Activated CD4-positive, alpha-beta T cell treated with anti-CD3 and anti-CD28 coated beads, Interleukin-2, amount 10 ng/mL, durations not matched to agents 24 days and 14 days (primary cell): ENCODE data around the gene TRAF5. TPM values are rescaled to one million over a fixed set of nuclear protein-coding genes. Genes with fewer than 3 reads are reported as not detected.
A peak's percentile ranks its signal among the peaks of the same experiment; 100 is the strongest.

Experiments used
- DNase-seq: peaks from one replicate; pipeline ENCODE4 v3.0.0; 2022
- H3K27ac Mint-ChIP-seq: one replicate; pipeline ENCODE4 v1.8.0; 2022; ENCODE audit warnings: mild to moderate bottlenecking, mixed read lengths
- H3K27me3 Mint-ChIP-seq: one replicate; pipeline ENCODE4 v1.8.0; 2022; ENCODE audit warnings: mixed read lengths
- H3K36me3 Mint-ChIP-seq: one replicate; pipeline ENCODE4 v1.8.0; 2022; ENCODE audit warnings: low read depth, mild to moderate bottlenecking, mixed read lengths
- H3K4me1 Mint-ChIP-seq: one replicate; pipeline ENCODE4 v1.8.0; 2021; ENCODE audit warnings: mixed read lengths
- H3K4me3 Mint-ChIP-seq: one replicate; pipeline ENCODE4 v1.8.0; 2022; ENCODE audit warnings: mild to moderate bottlenecking, moderate library complexity, mixed read lengths
- H3K9me3 Mint-ChIP-seq: one replicate; pipeline ENCODE4 v1.8.0; 2021; ENCODE audit warnings: mixed read lengths
- intact Hi-C: fragments of 100-400 bp; cut with micrococcal nuclease; formaldehyde crosslinking; loops from one replicate; pipeline ENCODE4 v1.15.1; 2023
- total RNA-seq: library from RNA; stranded (reverse); gene quantifications from 2 replicates; pipeline ENCODE4 v1.2.3, GENCODE V29; 2022

The TRAF5 gene
- total RNA-seq, 1 donor from 2014 or later: 56.6 TPM

DNA sequence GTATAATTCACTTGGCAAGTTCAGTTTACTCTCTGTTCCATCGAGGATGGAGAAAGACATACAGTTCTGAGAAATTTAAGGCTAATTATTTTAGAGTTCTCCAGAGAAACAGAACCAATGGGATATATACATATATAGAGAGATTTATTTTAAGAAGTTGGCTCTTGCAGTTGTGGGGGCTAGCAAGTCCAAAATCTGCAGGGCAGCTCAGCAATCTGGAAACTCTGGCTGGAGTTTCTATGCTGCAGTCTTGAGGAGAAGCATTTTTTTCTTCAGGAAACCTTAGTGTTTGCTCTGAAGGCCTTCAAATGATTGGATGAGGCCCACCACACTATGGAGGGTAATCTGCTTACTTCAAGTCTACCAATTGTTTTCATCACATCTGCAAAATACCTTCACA is 34.6 kb downstream of the TRAF5 start:
- H3K27me3 Mint-ChIP-seq: no peaks in the 10 kb centered on the region
- no peak overlapping the region for H3K27ac Mint-ChIP-seq
- H3K36me3 Mint-ChIP-seq: peaks cover 66% of the 10 kb centered on the region
- no peak for DNase-seq
- intact Hi-C loops: no loop called here
- peaks cover 23% of the 10 kb centered on the region for H3K4me1 Mint-ChIP-seq
- no peak overlapping the region for H3K4me3 Mint-ChIP-seq
- no peaks in the 10 kb centered on the region for H3K9me3 Mint-ChIP-seq

DNA sequence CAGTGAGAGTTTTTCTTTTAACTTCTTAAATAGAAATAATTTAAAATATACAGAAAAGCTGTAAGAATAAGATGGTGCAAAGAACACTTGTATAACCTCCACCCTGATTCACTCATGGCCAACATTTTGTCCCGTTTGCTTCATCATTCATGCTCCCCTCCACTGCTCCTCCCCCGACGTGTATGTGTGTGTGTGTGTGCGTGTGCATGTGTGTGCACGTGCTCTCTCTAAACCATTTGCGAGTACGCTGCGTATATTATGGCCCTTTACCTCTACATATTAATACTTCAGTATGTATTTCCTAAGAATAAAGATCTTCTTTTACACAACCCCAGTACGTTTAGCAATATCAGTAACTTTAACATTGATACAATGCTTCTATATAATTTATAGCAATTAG is 43.0 kb downstream of the TRAF5 start:
- Mint-ChIP-seq H3K36me3 (peaks cover 70% of the 10 kb centered on the region), H3K4me3 (no peak overlapping the region), H3K9me3 (no peaks in the 10 kb centered on the region), H3K27me3 (no peaks in the 10 kb centered on the region), H3K4me1 (peaks cover 10% of the 10 kb centered on the region), H3K27ac (no peak overlapping the region)
- intact Hi-C loops: no loop called here
- DNase-seq: no peak

DNA sequence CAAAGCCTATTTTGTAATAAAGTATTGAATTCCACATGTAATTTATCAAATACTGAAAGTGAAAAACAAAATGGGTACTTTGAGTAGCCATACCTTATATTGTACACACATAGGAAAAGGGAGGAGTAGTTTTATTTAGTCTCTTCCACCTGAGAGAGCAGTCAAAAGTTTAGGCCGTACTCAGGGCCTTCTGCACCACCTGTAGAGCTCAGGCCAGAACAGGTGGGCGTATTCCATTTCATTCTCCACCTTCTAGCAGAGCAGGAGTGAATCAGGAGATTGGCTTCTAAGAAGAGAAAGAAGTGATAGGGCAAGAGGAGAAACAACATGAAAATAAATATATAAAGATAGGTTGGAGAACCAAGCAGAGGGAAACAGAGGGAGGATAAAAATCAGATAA is 44.0 kb downstream of the TRAF5 start:
- Mint-ChIP-seq H3K27ac (no peak overlapping the region), H3K4me3 (no peak overlapping the region), H3K27me3 (no peaks in the 10 kb centered on the region), H3K4me1 (peaks cover 10% of the 10 kb centered on the region), H3K36me3 (peaks cover 69% of the 10 kb centered on the region), H3K9me3 (no peaks in the 10 kb centered on the region)
- intact Hi-C loops: no loop called here
- no peak for DNase-seq

DNA sequence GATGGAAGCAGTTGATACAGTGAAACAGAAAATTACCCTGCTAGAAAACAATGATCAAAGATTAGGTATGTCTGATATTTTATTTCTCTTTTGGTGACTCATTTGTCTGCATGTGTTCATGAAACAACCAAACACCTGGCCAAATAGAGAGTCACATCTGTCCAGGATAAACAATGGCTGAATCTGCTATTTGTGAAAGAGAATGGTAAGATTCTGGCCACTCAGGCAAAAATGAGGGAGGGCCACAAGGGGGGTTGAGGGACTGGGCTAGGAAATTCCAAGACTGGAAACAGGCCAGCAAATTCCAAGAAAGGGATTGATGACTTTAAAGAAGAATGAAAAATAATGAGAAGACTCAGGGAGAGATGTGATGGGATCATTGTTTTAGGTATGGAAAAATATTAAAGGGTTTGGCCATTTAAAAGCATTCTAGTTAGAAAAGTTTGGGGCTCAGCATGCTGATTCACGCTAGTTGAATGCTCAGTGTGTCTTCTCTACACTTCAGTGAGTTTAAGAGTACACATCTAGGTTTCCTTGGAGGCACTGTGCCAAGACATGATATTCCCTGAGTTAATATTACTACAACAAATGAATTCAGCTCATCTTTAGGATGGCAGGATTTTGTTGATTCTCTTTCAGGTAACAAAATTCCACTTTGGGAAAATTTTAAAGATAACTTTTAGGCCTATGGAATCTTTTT is 44.9 kb downstream of the TRAF5 start:
- DNase-seq: no peak
- intact Hi-C loops: no loop called here
- Mint-ChIP-seq H3K9me3 (no peaks in the 10 kb centered on the region), H3K27ac (no peak overlapping the region), H3K4me3 (no peak overlapping the region), H3K4me1 (peaks cover 16% of the 10 kb centered on the region), H3K27me3 (no peaks in the 10 kb centered on the region), H3K36me3 (peaks cover 68% of the 10 kb centered on the region)

DNA sequence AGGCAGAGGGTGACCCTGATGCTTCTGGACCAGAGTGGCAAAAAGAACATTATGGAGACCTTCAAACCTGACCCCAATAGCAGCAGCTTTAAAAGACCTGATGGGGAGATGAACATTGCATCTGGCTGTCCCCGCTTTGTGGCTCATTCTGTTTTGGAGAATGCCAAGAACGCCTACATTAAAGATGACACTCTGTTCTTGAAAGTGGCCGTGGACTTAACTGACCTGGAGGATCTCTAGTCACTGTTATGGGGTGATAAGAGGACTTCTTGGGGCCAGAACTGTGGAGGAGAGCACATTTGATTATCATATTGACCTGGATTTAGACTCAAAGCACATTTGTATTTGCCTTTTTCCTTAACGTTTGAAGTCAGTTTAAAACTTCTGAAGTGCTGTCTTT is 45.8 kb downstream of the TRAF5 start:
- intact Hi-C loops: no loop called here
- H3K4me1 Mint-ChIP-seq: peaks cover 25% of the 10 kb centered on the region
- no peak overlapping the region for H3K27ac Mint-ChIP-seq
- H3K9me3 Mint-ChIP-seq: no peaks in the 10 kb centered on the region
- H3K4me3 Mint-ChIP-seq: no peak overlapping the region
- H3K36me3 Mint-ChIP-seq: peaks cover 68% of the 10 kb centered on the region
- DNase-seq: no peak
- H3K27me3 Mint-ChIP-seq: no peaks in the 10 kb centered on the region

DNA sequence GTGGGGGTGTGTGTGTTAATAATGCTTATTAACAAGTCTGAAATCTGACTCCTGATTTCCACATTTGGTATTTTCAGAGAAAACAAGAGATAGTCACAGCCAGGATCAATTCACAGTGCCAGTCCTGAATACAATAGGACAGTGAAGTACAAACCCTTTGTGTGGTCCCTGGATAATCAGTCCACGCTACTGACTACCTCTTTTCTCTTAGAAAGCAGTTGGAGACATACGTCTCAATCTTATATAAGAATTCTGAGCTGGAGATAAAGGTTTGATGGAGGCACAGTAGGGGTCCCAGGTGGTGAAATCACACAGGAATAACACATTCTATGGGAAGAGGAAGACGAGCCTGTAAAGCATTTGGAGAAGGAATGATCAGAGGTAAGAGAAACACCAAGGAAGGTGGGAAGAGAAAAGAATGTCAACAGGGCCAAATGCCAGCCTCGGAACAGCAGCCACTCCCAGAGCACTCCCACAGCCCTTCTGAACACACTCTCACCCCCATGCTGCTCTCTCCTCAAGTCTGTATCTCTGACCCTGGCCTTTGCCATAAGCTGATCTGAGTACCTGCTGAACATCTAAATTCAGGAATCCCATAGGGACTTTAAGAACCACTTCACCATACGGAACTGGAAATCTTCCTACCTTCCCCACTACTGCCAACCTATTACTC is 48.6 kb downstream of the TRAF5 start:
- intact Hi-C loops: no loop called here
- H3K27ac Mint-ChIP-seq: peak overlapping the region; percentile 12

DNA sequence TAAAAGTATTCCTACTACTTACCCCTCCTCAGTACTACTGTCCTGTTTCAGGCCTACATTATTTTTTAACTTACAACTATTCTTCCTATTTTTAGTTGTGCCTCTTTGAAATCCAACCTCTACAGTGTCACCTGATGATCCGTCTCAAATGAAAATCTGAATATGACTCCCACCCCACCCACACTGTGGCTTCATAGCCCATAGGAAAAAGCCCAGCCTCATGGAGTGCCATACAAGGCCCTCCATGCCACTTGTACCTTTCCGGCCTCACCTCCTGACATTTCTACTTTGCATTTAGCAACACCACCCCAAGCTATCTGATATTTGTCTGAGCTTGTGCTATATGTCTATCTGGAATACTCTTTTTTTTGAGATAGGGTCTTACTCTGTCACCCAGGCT is 49.3 kb downstream of the TRAF5 start:
- Mint-ChIP-seq H3K36me3 (peaks cover 55% of the 10 kb centered on the region), H3K27me3 (no peaks in the 10 kb centered on the region), H3K9me3 (no peaks in the 10 kb centered on the region), H3K4me3 (no peak overlapping the region), H3K27ac (no peak overlapping the region), H3K4me1 (peaks cover 32% of the 10 kb centered on the region)
- no peak for DNase-seq
- intact Hi-C loops: no loop called here

More for the DNA sequence above, 48.6 kb downstream of the TRAF5 start:
- H3K9me3 Mint-ChIP-seq: no peaks in the 10 kb centered on the region
- H3K36me3 Mint-ChIP-seq: peaks cover 56% of the 10 kb centered on the region
- H3K4me3 Mint-ChIP-seq: no peak overlapping the region
- H3K27me3 Mint-ChIP-seq: no peaks in the 10 kb centered on the region
- peaks cover 29% of the 10 kb centered on the region for H3K4me1 Mint-ChIP-seq
- no peak for DNase-seq

DNA sequence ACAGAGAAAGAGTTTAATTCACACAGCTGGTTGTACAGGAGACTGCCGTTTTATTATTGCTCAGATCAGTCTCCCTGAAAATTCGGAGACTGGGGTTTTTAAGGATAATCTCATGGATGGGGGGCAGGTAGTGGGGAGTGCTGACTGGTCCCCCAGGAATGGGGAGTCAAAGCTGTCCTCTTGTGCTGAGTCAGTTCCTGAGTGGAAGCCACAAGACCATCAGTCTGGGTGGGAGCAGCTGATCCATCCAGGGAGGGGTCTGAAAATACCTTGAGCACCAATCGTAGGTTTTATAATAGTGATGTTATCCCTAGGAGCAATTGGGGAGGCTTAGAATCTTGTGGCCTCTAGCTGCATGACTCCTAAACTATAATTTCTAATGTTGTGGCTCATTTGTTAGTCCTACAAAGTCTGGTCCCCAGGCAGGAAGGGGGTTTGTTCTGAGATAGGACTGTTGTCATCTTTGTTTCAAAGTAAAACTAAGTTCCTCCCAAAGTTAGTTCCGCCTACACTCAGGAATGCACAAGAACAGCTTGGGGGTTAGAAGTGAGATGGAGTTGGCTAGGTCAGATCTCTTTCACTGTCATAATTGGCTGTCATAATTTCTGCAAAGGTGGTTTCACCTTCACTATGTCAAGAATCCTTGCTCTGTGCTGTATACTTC is 50.3 kb downstream of the TRAF5 start:
- Mint-ChIP-seq H3K27ac (peak overlapping the region; percentile 2), H3K4me3 (no peak overlapping the region), H3K36me3 (peaks cover 53% of the 10 kb centered on the region)

DNA sequence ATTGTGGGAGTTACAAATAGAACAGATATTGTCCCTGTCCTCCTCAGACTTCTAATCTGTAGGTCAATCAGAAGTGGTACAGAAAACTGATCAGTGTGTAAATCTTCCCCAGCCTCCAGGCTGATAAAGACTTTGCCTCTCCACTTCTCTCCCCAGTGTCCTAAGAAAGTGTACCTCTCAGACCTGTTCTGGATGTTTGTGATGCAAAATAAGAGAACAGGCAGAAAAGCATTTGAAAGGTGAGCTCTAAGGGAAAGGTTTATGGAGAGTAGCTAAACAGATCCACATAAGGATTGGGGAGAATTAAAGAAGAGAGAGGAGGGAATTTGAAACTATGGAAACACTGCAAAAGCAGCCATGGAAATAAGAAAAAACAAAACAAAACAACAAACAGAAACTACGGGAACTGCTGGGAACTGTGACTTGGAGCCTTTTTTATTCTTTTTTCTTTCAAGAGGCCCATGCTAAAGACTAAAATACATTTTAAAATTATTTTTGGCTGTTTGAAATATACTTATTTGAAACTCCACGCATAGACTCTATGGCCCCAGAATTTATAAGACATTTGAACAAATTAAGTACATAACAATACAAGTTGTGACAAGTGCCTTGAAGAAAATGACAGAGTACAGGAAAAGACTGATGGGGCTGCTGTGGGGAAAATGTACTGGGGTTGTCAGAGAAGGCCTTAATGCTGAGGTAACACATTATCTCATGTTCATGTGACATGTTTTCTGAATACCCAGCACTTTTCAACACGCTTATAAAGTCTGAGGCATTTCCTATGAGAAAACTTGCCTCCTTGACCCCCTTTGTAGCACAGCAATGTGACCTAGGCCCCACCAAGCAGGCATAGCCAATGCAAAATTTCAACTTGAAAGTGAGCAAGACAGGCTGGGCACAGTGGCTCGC is 51.2 kb downstream of the TRAF5 start:
- DNase-seq: no peak
- intact Hi-C loops: no loop called here
- Mint-ChIP-seq H3K4me3 (no peak overlapping the region), H3K4me1 (peaks cover 43% of the 10 kb centered on the region), H3K36me3 (peaks cover 49% of the 10 kb centered on the region), H3K9me3 (peaks cover 4% of the 10 kb centered on the region), H3K27ac (peak overlapping the region; percentile 2), H3K27me3 (no peaks in the 10 kb centered on the region)

More for the DNA sequence above, 50.3 kb downstream of the TRAF5 start:
- peaks cover 2% of the 10 kb centered on the region for H3K9me3 Mint-ChIP-seq
- DNase-seq: no peak
- intact Hi-C loops: no loop called here
- H3K27me3 Mint-ChIP-seq: no peaks in the 10 kb centered on the region
- peaks cover 38% of the 10 kb centered on the region for H3K4me1 Mint-ChIP-seq

DNA sequence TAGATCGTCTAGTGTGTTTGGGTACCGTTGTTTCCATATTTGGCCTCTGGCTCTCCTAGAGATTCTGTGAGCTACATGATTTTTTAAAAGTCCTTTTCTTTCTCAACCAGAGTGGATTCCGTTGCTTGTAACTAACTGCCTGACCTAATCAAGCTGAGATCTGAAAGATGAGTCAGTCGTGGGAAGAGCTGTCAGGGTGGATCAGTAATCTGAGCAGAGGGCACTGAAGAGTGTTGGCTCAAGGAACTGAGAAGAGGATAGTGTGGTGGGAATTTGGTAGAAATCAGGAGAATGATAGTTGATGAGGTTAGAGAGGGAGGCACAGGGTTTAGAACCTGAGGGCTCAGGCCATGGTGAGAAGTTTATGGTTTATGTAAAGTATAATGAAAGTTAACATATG is 52.2 kb downstream of the TRAF5 start:
- H3K27ac Mint-ChIP-seq: peak overlapping the region; percentile 15
- peaks cover 4% of the 10 kb centered on the region for H3K9me3 Mint-ChIP-seq
- H3K4me3 Mint-ChIP-seq: no peak overlapping the region
- intact Hi-C loops: no loop called here
- H3K27me3 Mint-ChIP-seq: no peaks in the 10 kb centered on the region
- no peak for DNase-seq
- H3K4me1 Mint-ChIP-seq: peaks cover 52% of the 10 kb centered on the region
- peaks cover 46% of the 10 kb centered on the region for H3K36me3 Mint-ChIP-seq

DNA sequence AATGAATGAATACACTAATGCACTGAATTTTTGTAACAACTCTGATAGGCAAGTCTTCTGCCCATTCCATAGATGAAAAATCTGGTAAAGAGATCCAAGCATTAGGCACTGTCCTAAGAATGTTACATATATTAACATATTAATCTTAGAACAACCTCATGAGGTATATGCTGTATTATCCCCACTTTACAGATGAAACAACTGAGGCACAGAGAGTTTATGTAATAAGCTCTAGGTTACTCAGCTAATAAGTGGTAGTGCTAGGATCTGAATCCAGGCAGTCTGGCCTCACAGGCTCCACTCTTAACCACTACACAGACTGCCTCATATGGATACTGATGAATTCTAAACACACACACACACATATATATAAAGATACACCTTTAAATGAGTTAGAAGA is 52.8 kb downstream of the TRAF5 start:
- no peak overlapping the region for H3K4me3 Mint-ChIP-seq
- no peak for DNase-seq
- peaks cover 53% of the 10 kb centered on the region for H3K4me1 Mint-ChIP-seq
- intact Hi-C loops: no loop called here
- peaks cover 4% of the 10 kb centered on the region for H3K9me3 Mint-ChIP-seq
- H3K27ac Mint-ChIP-seq: peak overlapping the region; percentile 3
- no peaks in the 10 kb centered on the region for H3K27me3 Mint-ChIP-seq
- peaks cover 42% of the 10 kb centered on the region for H3K36me3 Mint-ChIP-seq

DNA sequence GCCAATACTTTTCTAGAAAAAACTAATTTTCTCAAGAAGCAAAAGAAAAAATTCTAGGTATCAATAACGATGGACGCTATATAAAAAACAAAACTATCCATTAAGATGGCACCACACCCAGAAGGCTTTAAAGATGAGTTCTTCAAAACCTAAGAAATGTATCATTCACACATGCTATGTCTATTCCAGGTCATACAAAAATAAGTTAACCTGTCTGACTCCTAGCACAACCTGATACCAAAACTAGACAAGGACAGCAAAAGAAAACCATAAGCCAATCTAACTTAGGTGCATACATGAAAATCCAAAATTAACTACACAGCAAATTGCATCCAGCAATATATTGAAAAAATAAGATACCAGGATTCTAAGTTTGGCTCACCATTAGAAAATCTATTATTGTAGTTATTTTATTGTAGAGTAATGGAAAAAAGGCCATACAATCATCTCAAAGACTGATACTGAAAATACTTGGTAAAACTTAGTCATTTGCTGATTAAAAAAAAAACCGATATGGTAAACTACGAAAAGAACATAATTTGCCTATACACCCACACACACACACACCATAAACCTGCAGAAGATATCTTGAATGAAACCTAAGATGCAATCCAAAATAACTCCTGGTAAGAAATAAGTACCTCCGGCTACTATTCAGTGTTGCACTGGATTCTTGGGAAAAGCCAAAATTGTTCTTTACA is 55.0 kb downstream of the TRAF5 start:
- intact Hi-C loops: loop anchor here (1.0 to 5.0 kb wide), 7 partner anchors 35 to 196 kb away; partner anchors contain the start of genes RCOR3 and SLC30A1
- peak overlapping the region; percentile 89 for H3K27ac Mint-ChIP-seq
- peak overlapping the region; percentile 80 for H3K4me3 Mint-ChIP-seq
- H3K27me3 Mint-ChIP-seq: peaks cover 2% of the 10 kb centered on the region
- peaks cover 49% of the 10 kb centered on the region for H3K4me1 Mint-ChIP-seq
- peaks cover 4% of the 10 kb centered on the region for H3K9me3 Mint-ChIP-seq
- no peak for DNase-seq
- H3K36me3 Mint-ChIP-seq: peaks cover 29% of the 10 kb centered on the region

DNA sequence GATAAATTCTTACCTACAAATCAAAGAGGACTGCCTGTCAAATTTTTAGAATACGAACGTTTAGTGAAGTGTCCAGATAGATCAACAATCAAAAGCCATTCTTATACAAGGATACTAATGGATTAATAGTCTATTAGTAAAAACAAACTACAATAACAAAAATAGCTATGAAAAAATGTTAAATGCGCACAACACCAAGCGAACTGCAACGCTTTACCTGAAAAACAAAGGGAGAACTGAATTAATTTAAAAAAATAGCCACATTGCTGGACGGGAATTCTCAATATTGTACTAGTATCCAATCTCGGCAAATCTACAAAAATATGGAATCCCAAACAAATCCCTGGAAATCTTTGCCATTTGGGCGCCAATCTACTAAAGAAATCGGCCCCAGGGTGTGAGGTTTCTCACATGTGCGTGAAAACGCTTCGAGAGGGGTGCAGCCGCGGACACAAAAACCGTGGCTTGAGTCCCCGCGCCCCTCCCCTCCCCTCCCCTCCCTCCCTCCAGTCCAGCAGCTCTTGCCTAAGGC is 55.6 kb downstream of the TRAF5 start:
- Mint-ChIP-seq H3K27ac (peak overlapping the region; percentile 93), H3K27me3 (peaks cover 6% of the 10 kb centered on the region), H3K4me1 (peaks cover 47% of the 10 kb centered on the region)

More for the DNA sequence above, 55.6 kb downstream of the TRAF5 start:
- peak overlapping the region; percentile 80 for H3K4me3 Mint-ChIP-seq
- H3K9me3 Mint-ChIP-seq: peaks cover 4% of the 10 kb centered on the region
- intact Hi-C loops: loop anchor here (1.0 to 5.0 kb wide), 6 partner anchors 35 to 195 kb away; partner anchors contain the start of genes RCOR3 and SLC30A1
- DNase-seq: no peak
- H3K36me3 Mint-ChIP-seq: peaks cover 25% of the 10 kb centered on the region
